Neuronal stem cell (in vitro differentiated cells): ENCODE data around the gene SAPCD1.

Source experiments
- DNase-seq: peaks from one replicate; pipeline ENCODE4 v3.0.0-alpha.2; 2013; ENCODE audit warnings: low spot score
- H2AFZ ChIP-seq: one replicate; pipeline ENCODE4 v1.6.1; 2013; ENCODE audit warnings: mild to moderate bottlenecking, low read length, inconsistent platforms
- H2AK5ac ChIP-seq: 2 replicates; pipeline ENCODE4 v1.6.1; 2013; ENCODE audit warnings: low read depth, mild to moderate bottlenecking, inconsistent platforms, low read length, moderate library complexity, mixed read lengths
- H2BK120ac ChIP-seq: 2 replicates; pipeline ENCODE4 v1.6.1; 2013; ENCODE audit warnings: low read depth, mild to moderate bottlenecking, inconsistent platforms, low read length, moderate library complexity, mixed read lengths
- H2BK12ac ChIP-seq: one replicate; pipeline ENCODE4 v1.6.1; 2013; ENCODE audit warnings: low read length, inconsistent platforms
- H2BK15ac ChIP-seq: 2 replicates; pipeline ENCODE4 v1.6.1; 2013; ENCODE audit warnings: mild to moderate bottlenecking, low read length, inconsistent platforms, mixed read lengths
- H2BK5ac ChIP-seq: one replicate; pipeline ENCODE4 v1.6.1; 2013; ENCODE audit warnings: inconsistent platforms, mild to moderate bottlenecking, low read length, moderate library complexity
- H3K14ac ChIP-seq: one replicate; pipeline ENCODE4 v1.6.1; 2013; ENCODE audit warnings: low read length, inconsistent platforms
- H3K18ac ChIP-seq: 2 replicates; pipeline ENCODE4 v1.6.1; 2013; ENCODE audit warnings: low read length, inconsistent platforms
- H3K23ac ChIP-seq: 2 replicates; pipeline ENCODE4 v1.6.1; 2013; ENCODE audit warnings: low read depth, mild to moderate bottlenecking, mixed read lengths, low read length, inconsistent platforms; ENCODE audit not compliant: poor library complexity
- H3K27ac ChIP-seq: replicated peaks from 3 replicates; pipeline ENCODE4 v1.5.1; 2013; ENCODE audit warnings: low read length, inconsistent platforms
- H3K27me3 ChIP-seq, 3 experiments: 2 replicates each; pipeline ENCODE4 v1.6.1; 2013; ENCODE audit warnings: low read length in 3 of 3, mild to moderate bottlenecking in 2 of 3, inconsistent platforms in 1 of 3, low read depth in 1 of 3, mixed read lengths in 1 of 3, moderate library complexity in 1 of 3; ENCODE audit not compliant: control insufficient read depth in 3 of 3, insufficient read depth in 3 of 3
- H3K36me3 ChIP-seq, 2 donors: replicated peaks in 1 of 2; 2 replicates each; pipeline ENCODE4 v1.6.1; 2013; ENCODE audit warnings: low read length in 2 of 2; ENCODE audit not compliant: control insufficient read depth in 2 of 2, insufficient read depth in 2 of 2
- H3K4ac ChIP-seq: 2 replicates; pipeline ENCODE4 v1.6.1; 2013; ENCODE audit warnings: inconsistent platforms, mild to moderate bottlenecking, low read length, moderate library complexity
- H3K4me1 ChIP-seq, 2 donors: 1 replicate in 1 of 2; 2 replicates in 1 of 2; pipeline ENCODE4 v1.6.1; 2013; ENCODE audit warnings: low read length in 2 of 2, low read depth in 1 of 2; ENCODE audit not compliant: control insufficient read depth in 2 of 2, insufficient read depth in 1 of 2
- H3K4me2 ChIP-seq: one replicate; pipeline ENCODE4 v1.6.1; 2013; ENCODE audit warnings: mild to moderate bottlenecking, low read length, inconsistent platforms; ENCODE audit not compliant: insufficient read depth, poor library complexity, severe bottlenecking
- H3K4me3 ChIP-seq, 2 donors: 2 replicates each; pipeline ENCODE4 v1.5.1; 2013; ENCODE audit warnings: low read length in 2 of 2, mild to moderate bottlenecking in 2 of 2, inconsistent platforms in 1 of 2, moderate library complexity in 1 of 2
- H3K79me1 ChIP-seq: one replicate; pipeline ENCODE4 v1.6.1; 2013; ENCODE audit warnings: low read depth, mild to moderate bottlenecking, inconsistent platforms, low read length, moderate library complexity
- H3K9ac ChIP-seq: one replicate; pipeline ENCODE4 v1.6.1; 2013; ENCODE audit warnings: mild to moderate bottlenecking, low read depth, low read length, inconsistent platforms; ENCODE audit not compliant: poor library complexity
- H3K9me3 ChIP-seq, 2 donors: replicated peaks in 1 of 2; 2 replicates each; pipeline versions ENCODE3 to v1.6.1; 2013; ENCODE audit warnings: low read length in 2 of 2, mild to moderate bottlenecking in 2 of 2, inconsistent platforms in 1 of 2, low read depth in 1 of 2, mixed read lengths in 1 of 2, moderate library complexity in 1 of 2; ENCODE audit not compliant: control insufficient read depth in 2 of 2, insufficient read depth in 1 of 2
- H4K8ac ChIP-seq: one replicate; pipeline ENCODE4 v1.6.1; 2013; ENCODE audit warnings: low read depth, mild to moderate bottlenecking, inconsistent platforms, low read length, moderate library complexity
- H4K91ac ChIP-seq: one replicate; pipeline ENCODE4 v1.6.1; 2013; ENCODE audit warnings: low read length, low read depth, mild to moderate bottlenecking, inconsistent platforms; ENCODE audit not compliant: poor library complexity
- whole genome bisulfite sequencing, 2 donors: extraction: QIAGEN DNeasy Blood & Tissue Kit; methylation state at CpG; one replicate each; pipeline ENCODE4 v1.1.7; 2013; ENCODE audit warnings: missing lambda C conversion rate in 2 of 2, mixed read lengths in 1 of 2; ENCODE audit not compliant: insufficient read length in 2 of 2, insufficient replicate concordance in 1 of 2; ENCODE audit errors: extremely low coverage in 2 of 2; 5-methylcytosine and 5-hydroxymethylcytosine counted together

Gene SAPCD1

GRCh38 chr6:31782126-31782855 lies 19.8 kb downstream of the SAPCD1 start:
- no peak overlapping the region for H2BK15ac ChIP-seq

DNA sequence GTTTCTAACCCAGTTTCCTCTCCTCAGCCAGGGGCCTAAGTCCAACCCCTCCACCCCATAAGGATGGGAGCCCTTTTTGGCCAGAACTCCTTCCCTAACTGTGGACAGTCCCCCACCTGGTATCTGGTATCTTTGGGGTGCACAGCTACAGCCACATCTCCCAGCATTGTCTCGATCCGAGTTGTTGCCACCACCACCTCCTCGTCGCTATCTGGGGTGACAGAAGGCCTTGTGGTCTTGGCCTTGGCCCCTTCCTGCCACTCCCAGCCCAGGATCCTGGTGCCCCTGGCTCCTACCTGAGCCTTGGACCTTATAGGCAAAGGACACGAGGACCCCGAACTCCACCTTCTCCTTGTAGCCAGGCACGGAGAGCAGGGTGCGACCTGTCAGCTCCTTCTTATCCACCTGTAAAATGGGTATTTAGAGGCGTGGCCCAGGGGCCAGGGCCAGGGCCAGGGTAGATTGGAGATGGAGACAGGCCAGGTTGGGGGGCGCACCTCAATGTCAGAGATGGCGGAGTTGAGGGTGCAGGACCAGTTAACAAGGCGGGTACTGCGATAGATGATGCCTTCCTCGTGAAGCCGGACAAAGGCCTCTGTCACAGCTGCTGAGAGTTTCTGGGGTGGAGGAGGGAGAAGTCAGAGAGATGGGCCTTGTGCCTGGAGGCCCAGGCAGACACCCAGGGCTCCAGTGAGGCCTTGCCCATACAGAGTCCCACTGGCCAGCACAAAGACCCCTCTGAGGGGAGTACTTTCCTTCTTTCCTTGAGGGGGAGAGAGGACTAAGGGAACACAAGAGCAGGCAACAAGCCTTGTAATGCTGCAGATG lies 21.9 kb downstream of the SAPCD1 start:
- H2BK12ac ChIP-seq = no peak overlapping the region
- no peak for DNase-seq
- H3K4me3 ChIP-seq = no peak overlapping the region
- peaks cover 2% of the 10 kb centered on the region for H3K79me1 ChIP-seq
- no peaks in the 10 kb centered on the region for H3K4me1 ChIP-seq
- no peak overlapping the region for H4K8ac ChIP-seq
- H3K4ac ChIP-seq = no peak overlapping the region
- peaks cover 51 to 90% of the 10 kb centered on the region in 2 donors for H3K36me3 ChIP-seq
- H2BK120ac ChIP-seq = no peak overlapping the region
- no CpG with 5 or more reads among the region's 15 CpGs for WGBS, 2 donors
- H3K9me3 ChIP-seq = no peaks in the 10 kb centered on the region
- no peak overlapping the region for H2AFZ ChIP-seq
- H3K27ac ChIP-seq = no peak overlapping the region
- H2BK5ac ChIP-seq = no peak overlapping the region
- H3K4me2 ChIP-seq = no peak overlapping the region
- no peak overlapping the region for H3K18ac ChIP-seq
- H3K14ac ChIP-seq = no peak overlapping the region
- H4K91ac ChIP-seq = no peak overlapping the region
- H2BK15ac ChIP-seq = no peak overlapping the region
- no peak overlapping the region for H2AK5ac ChIP-seq
- no peaks in the 10 kb centered on the region for H3K27me3 ChIP-seq
- no peak overlapping the region for H3K9ac ChIP-seq
- peak overlapping the region; percentile 25 for H3K23ac ChIP-seq

More at GRCh38 chr6:31782126-31782855, 19.8 kb downstream of the SAPCD1 start:
- Histone ChIP-seq H4K91ac (no peak overlapping the region), H2BK12ac (no peak overlapping the region), H3K79me1 (peaks cover 2% of the 10 kb centered on the region), H2AK5ac (no peak overlapping the region), H3K9ac (peak overlapping the region; percentile 70), H4K8ac (no peak overlapping the region), H3K4me3 (no peak overlapping the region), H3K14ac (no peak overlapping the region), H3K4ac (no peak overlapping the region), H3K9me3 (no peaks in the 10 kb centered on the region), H3K18ac (no peak overlapping the region), H3K4me1 (no peaks in the 10 kb centered on the region), H3K4me2 (no peak overlapping the region), H3K23ac (peak overlapping the region; percentile 58), H2AFZ (no peak overlapping the region), H3K27ac (no peak overlapping the region), H3K27me3 (no peaks in the 10 kb centered on the region), H2BK120ac (no peak overlapping the region), H3K36me3 (peaks cover 62 to 98% of the 10 kb centered on the region in 2 donors), H2BK5ac (no peak overlapping the region)
- no CpG with 5 or more reads among the region's 32 CpGs for WGBS, 2 donors
- DNase-seq = no peak

DNA sequence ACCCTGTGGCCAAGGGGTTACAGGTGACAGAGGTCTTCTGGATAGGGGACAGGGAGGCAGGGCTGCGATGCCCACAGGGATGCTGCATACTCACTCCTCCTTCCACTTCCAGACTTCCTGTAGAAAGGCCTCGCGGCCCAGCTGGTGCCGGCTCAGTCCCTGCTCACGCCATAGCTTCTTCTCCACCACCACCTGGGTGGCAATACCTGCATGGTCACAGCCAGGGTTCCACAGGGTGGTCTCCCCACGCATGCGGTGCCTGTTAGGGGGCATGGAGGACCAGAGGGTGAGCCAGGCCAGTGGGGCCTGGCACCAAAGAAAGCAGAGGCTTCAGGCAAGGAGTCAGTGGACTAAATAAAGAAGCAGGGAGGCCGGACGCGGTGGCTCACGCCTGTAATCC lies 23.0 kb downstream of the SAPCD1 start:
- H3K36me3 ChIP-seq = peaks cover 48 to 89% of the 10 kb centered on the region in 2 donors
- no peak overlapping the region for H3K18ac ChIP-seq
- WGBS, 2 donors = no CpG with 5 or more reads among the region's 11 CpGs
- no peak overlapping the region for H3K4ac ChIP-seq
- H3K23ac ChIP-seq = no peak overlapping the region
- H3K27me3 ChIP-seq = no peaks in the 10 kb centered on the region
- H3K4me2 ChIP-seq = no peak overlapping the region
- no peak overlapping the region for H3K9ac ChIP-seq
- no peak overlapping the region for H2AK5ac ChIP-seq
- no peak overlapping the region for H4K8ac ChIP-seq
- H3K9me3 ChIP-seq = no peaks in the 10 kb centered on the region
- no peak overlapping the region for H2BK5ac ChIP-seq
- no peaks in the 10 kb centered on the region for H3K4me1 ChIP-seq
- H2BK120ac ChIP-seq = no peak overlapping the region
- no peak overlapping the region for H2BK15ac ChIP-seq
- H3K79me1 ChIP-seq = peaks cover 2% of the 10 kb centered on the region
- no peak overlapping the region for H3K27ac ChIP-seq
- no peak overlapping the region for H2AFZ ChIP-seq
- H2BK12ac ChIP-seq = no peak overlapping the region
- no peak overlapping the region for H4K91ac ChIP-seq
- DNase-seq = no peak
- H3K4me3 ChIP-seq = peak overlapping the region in 1 of 2 donors; percentile 49
- H3K14ac ChIP-seq = no peak overlapping the region
